HG02938 (cell line): ENCODE results near the gene KIR3DL3.
"Not testable (repeated sequence)": the region's sequence is repeated elsewhere in the genome, so short reads cannot be mapped to it uniquely, and the experiment has no call there.

Source experiments
- ATAC-seq: cut with Tn5 transposase; IDR thresholded peaks from one replicate; pipeline ENCODE4 v1.9.1; 2021; ENCODE audit warnings: mild to moderate bottlenecking, moderate library complexity; ENCODE audit not compliant: unreplicated experiment

The KIR3DL3 gene

GRCh38 chr19:54729416-54730188, 5.4 kb downstream of the KIR3DL3 start:
- ATAC-seq = no peak

- ATAC-seq = no peak
Observed at GRCh38 chr19:54731191-54731590, 6.9 kb downstream of the KIR3DL3 start.

GRCh38 chr19:54738306-54738705, 14.1 kb downstream of the KIR3DL3 start, which contains the start of gene KIR2DL3:
Gene KIR2DL3, plus strand, starts transcription at chr19:54738513. Its CDS starts 33 bp downstream, at chr19:54738546.
- not testable (repeated sequence) for ATAC-seq

GRCh38 chr19:54738715-54739114, 14.5 kb downstream of the KIR3DL3 start:
- no peak for ATAC-seq

GRCh38 chr19:54739587-54740497, 15.6 kb downstream of the KIR3DL3 start:
- ATAC-seq = no peak

GRCh38 chr19:54741950-54742349, 17.7 kb downstream of the KIR3DL3 start:
- ATAC-seq = not testable (repeated sequence)

GRCh38 chr19:54744080-54744479, 19.8 kb downstream of the KIR3DL3 start:
- ATAC-seq = not testable (repeated sequence)

- ATAC-seq = not testable (repeated sequence)
Observed at GRCh38 chr19:54747614-54748322, 23.5 kb downstream of the KIR3DL3 start.

GRCh38 chr19:54750276-54750675, 26.0 kb downstream of the KIR3DL3 start:
- not testable (repeated sequence) for ATAC-seq

- ATAC-seq = not testable (repeated sequence)
Observed at GRCh38 chr19:54756204-54757110, 32.2 kb downstream of the KIR3DL3 start.

GRCh38 chr19:54758577-54758976, 34.3 kb downstream of the KIR3DL3 start:
- ATAC-seq = not testable (repeated sequence)

GRCh38 chr19:54764219-54764618, 40.0 kb downstream of the KIR3DL3 start:
- not testable (repeated sequence) for ATAC-seq

- not testable (repeated sequence) for ATAC-seq
Observed at GRCh38 chr19:54766464-54766863, 42.2 kb downstream of the KIR3DL3 start.

GRCh38 chr19:54769646-54770045, 45.4 kb downstream of the KIR3DL3 start, which contains the start of gene KIR2DL1:
Gene KIR2DL1, plus strand, starts transcription at chr19:54769793. Its CDS starts 58 bp downstream, at chr19:54769851.
- not testable (repeated sequence) for ATAC-seq

GRCh38 chr19:54770511-54770910, 46.3 kb downstream of the KIR3DL3 start:
- not testable (repeated sequence) for ATAC-seq

- ATAC-seq = not testable (repeated sequence)
Observed at GRCh38 chr19:54771018-54771960, 47.0 kb downstream of the KIR3DL3 start.

- ATAC-seq = not testable (repeated sequence)
Observed at GRCh38 chr19:54772666-54773065, 48.4 kb downstream of the KIR3DL3 start.

GRCh38 chr19:54775095-54775815, 51.0 kb downstream of the KIR3DL3 start:
- not testable (repeated sequence) for ATAC-seq
